Measurements from ENCODE around the gene MON1A. TPM values are rescaled to one million over a fixed set of nuclear protein-coding genes. Genes with fewer than 3 reads are reported as not detected.

MON1A gene
- total and polyA plus RNA-seq, 12 donors = 10.6 to 21.9 (median 14.1) TPM

DNA sequence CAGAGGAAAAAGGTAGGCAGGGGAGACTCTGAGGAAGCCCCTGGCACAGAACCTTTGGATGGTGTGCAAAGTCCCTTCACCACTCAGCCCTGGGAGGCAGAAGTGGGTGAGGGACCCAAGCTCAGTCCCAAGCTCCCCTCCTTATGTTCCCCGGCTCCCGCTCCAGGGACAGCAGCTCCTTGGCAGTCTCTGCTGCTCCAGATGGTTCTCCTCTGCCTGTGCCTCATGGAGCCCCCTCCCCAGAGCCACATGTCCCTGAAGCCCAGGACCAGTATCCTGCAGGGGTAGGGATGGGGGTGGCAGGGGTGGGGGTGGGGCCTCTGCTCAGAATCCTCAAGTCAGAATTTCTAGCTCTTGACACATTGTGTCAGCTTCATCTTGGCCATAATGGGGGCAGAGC is 51.9 kb downstream of the MON1A start:
- DNase-seq = no peak
- no peaks in the 10 kb centered on the region for H3K9me3 ChIP-seq (replicated peaks in 1 of 3)
- 80 to 100% (median 92%) methylated on average over 2 of the region's 2 CpGs for WGBS, 4 donors
- H3K4me3 ChIP-seq = no peak overlapping the region
- H3K27me3 ChIP-seq = no peaks in the 10 kb centered on the region
- H3K36me3 ChIP-seq (replicated peaks in 1 of 2) = no peaks in the 10 kb centered on the region
- intact Hi-C loops (cut with DNase I) = no loop called here
- no peak overlapping the region for H3K27ac ChIP-seq
- TF ChIP-seq POLR2A (IDR thresholded peaks at IDR 0.05) (no peak), CTCF (IDR thresholded peaks at IDR 0.05) (no peak)
- H3K4me1 ChIP-seq (replicated peaks in 1 of 2) = no peaks in the 10 kb centered on the region

DNA sequence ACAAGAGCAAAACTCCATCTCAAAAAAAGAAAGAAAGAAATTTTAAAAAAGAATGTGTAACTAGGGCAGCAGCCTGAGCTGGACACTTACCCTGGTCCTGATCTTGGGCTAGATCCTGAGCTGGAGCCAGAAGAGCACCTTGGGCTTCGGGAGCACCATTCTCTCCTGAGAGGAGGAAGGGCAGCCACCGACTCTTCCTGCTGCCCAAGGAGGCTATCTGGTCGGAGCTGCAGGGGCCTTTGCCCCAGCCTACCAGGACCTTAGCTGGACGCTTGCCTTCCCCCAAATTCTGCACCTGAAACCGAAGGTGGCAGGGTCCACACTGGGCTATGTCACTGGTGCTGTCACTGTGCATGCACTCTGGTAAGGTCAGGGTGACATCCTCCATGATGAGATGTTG is 53.0 kb downstream of the MON1A start:
- no peak for DNase-seq
- H3K4me3 ChIP-seq = no peak overlapping the region
- H3K27me3 ChIP-seq = no peaks in the 10 kb centered on the region
- H3K9me3 ChIP-seq (replicated peaks in 1 of 3) = no peaks in the 10 kb centered on the region
- no peaks in the 10 kb centered on the region for H3K4me1 ChIP-seq (replicated peaks in 1 of 2)
- no peak overlapping the region for H3K27ac ChIP-seq
- intact Hi-C loops (cut with DNase I) = no loop called here
- TF ChIP-seq POLR2A (IDR thresholded peaks at IDR 0.05) = no peak
- no peak for TF ChIP-seq CTCF (IDR thresholded peaks at IDR 0.05)
- no peaks in the 10 kb centered on the region for H3K36me3 ChIP-seq (replicated peaks in 1 of 2)
- WGBS, 4 donors = 64 to 100% (median 81%) methylated on average over 1 to 5 of the region's 5 CpGs

DNA sequence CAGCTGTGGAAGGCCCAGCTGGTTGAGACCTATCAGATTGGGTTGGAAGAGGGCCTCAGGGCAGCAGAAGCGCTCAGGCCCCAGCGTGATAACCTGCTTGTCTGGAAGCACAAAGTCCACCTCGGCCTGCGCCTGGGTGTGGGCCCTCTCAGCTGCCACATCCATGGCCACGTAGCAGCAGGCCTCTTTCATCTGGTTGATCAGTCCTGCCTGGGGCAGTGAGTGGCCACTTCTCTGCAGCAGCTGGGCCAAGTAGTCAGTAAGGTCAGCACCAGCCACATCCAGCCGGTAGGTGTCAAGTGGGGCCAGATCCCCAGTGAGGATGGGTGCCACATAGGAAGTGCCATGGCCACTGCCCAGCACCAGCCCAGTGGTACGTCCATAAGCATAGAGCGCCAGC is 56.0 kb downstream of the MON1A start:
- Histone ChIP-seq H3K9me3 (replicated peaks in 1 of 3) (no peaks in the 10 kb centered on the region), H3K27me3 (peaks cover 19% of the 10 kb centered on the region), H3K36me3 (replicated peaks in 1 of 2) (no peaks in the 10 kb centered on the region), H3K4me1 (replicated peaks in 1 of 2) (peaks cover 7 to 12% of the 10 kb centered on the region in 2 donors), H3K27ac (no peak overlapping the region), H3K4me3 (no peak overlapping the region)
- 81 to 94% (median 91%) methylated on average over 3 to 8 of the region's 8 CpGs; no CpG with 5 or more reads in 1 of the 4 donors for WGBS, 4 donors
- intact Hi-C loops (cut with DNase I) = no loop called here
- DNase-seq = no peak
- TF ChIP-seq CTCF (IDR thresholded peaks at IDR 0.05) = no peak
- no peak for TF ChIP-seq POLR2A (IDR thresholded peaks at IDR 0.05)

- TF ChIP-seq CTCF (IDR thresholded peaks at IDR 0.05) (no peak), POLR2A (IDR thresholded peaks at IDR 0.05) (no peak)
- no peaks in the 10 kb centered on the region for H3K36me3 ChIP-seq (replicated peaks in 1 of 2)
- H3K4me1 ChIP-seq (replicated peaks in 1 of 2) = peaks cover 7 to 12% of the 10 kb centered on the region in 2 donors
- no peak overlapping the region for H3K4me3 ChIP-seq
- intact Hi-C loops (cut with DNase I) = no loop called here
- no peak overlapping the region for H3K27ac ChIP-seq
- H3K9me3 ChIP-seq (replicated peaks in 1 of 3) = no peaks in the 10 kb centered on the region
- no peak for DNase-seq
- peaks cover 27% of the 10 kb centered on the region for H3K27me3 ChIP-seq
- WGBS, 4 donors = 53 to 74% (median 58%) methylated on average over 1 to 4 of the region's 4 CpGs
Observed at GRCh38 chr3:49872801-49873281, 56.8 kb downstream of the MON1A start.
